Mucosa of descending colon (tissue), 3 donors: Measurements from ENCODE around the gene SMAD6. TPM values are rescaled to one million over a fixed set of nuclear protein-coding genes. Genes with fewer than 3 reads are reported as not detected.
A peak's percentile ranks its signal among the peaks of the same experiment; 100 is the strongest.

Experiments used
- ATAC-seq: fragments of 200-7000 bp; cut with Tn5 transposase; one replicate; pipeline ENCODE4 v1.9.1; 2020; ENCODE audit warnings: mild to moderate bottlenecking, moderate library complexity
- DNase-seq, 3 donors: peaks; one replicate each; pipeline ENCODE4 v3.0.0-alpha.2; 2020
- H3K36me3 ChIP-seq: fragments of 200-600 bp; one replicate; pipeline ENCODE4 v1.8.0; 2021; ENCODE audit warnings: low read depth, mild to moderate bottlenecking
- H3K4me1 ChIP-seq: fragments of 200-600 bp; one replicate; pipeline ENCODE4 v1.8.0; 2021; ENCODE audit warnings: low read depth, mild to moderate bottlenecking
- H3K4me3 ChIP-seq: fragments of 200-600 bp; one replicate; pipeline ENCODE4 v1.8.0; 2021; ENCODE audit warnings: mild to moderate bottlenecking
- H3K9me3 ChIP-seq: fragments of 200-600 bp; one replicate; pipeline ENCODE4 v1.8.0; 2021; ENCODE audit warnings: mild to moderate bottlenecking
- intact Hi-C, 2 donors: fragments of 100-400 bp; cut with DNase I in 1 of 2; cut with micrococcal nuclease in 1 of 2; formaldehyde crosslinking; loops; one replicate each; pipeline versions ENCODE4 v1.11.0 to v1.11.1; 2022; cut with DNase I, micrococcal nuclease
- total RNA-seq, 3 donors: library from RNA; stranded (reverse); fragmentation: NEBNext Ultra II Directional in 2 of 3; extraction: Animal tissue kit (Norgen Biotek cat#: 25700) in 2 of 3; gene quantifications; one replicate each; pipeline versions ENCODE4 v1.2.1 to v1.2.4, GENCODE V29; 2021 to 2023
- TF ChIP-seq, protein P1 (sequence below): fragments of 200-600 bp; IDR thresholded peaks from one replicate; pipeline ENCODE4 v1.8.0; 2022; ENCODE audit warnings: antibody characterized with exemption, mild to moderate bottlenecking
- donor health status: DM: no; HTN: no; CAD: no; lungs with moderate emphysema.
- donor health status: DM: no; HTN: no; CAD: no.
- donor health status: DM: no; HTN: yes; CAD: no.

Gene SMAD6
- total RNA-seq, 3 donors from 2014 or later, result 11.5 to 18.5 (median 12.8) TPM

DNA sequence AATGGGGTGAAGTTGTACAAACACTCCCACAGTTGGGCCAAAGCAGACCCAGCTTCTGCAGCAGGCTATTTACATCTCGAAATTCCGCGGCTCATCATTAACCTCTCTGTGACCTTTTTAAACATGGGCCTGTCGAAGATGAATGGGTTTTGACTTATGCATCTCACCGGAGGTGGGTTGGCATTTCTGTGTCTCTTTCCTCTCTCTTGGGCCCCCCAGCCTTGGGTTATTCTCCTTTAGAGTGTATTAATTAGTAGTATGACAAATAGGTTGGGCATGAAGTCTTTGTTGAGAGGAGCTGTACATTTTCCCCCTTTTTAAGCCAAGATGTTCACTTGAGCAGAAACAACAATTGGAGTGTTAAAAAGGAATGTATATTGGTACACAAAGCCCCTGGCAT lies 9.8 kb downstream of the SMAD6 start:
- intact Hi-C loops, result no loop called here
- H3K36me3 ChIP-seq, result no peaks in the 10 kb centered on the region
- no peaks in the 10 kb centered on the region for H3K9me3 ChIP-seq
- TF ChIP-seq, protein P1, sequence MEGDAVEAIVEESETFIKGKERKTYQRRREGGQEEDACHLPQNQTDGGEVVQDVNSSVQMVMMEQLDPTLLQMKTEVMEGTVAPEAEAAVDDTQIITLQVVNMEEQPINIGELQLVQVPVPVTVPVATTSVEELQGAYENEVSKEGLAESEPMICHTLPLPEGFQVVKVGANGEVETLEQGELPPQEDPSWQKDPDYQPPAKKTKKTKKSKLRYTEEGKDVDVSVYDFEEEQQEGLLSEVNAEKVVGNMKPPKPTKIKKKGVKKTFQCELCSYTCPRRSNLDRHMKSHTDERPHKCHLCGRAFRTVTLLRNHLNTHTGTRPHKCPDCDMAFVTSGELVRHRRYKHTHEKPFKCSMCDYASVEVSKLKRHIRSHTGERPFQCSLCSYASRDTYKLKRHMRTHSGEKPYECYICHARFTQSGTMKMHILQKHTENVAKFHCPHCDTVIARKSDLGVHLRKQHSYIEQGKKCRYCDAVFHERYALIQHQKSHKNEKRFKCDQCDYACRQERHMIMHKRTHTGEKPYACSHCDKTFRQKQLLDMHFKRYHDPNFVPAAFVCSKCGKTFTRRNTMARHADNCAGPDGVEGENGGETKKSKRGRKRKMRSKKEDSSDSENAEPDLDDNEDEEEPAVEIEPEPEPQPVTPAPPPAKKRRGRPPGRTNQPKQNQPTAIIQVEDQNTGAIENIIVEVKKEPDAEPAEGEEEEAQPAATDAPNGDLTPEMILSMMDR, result no peak
- ATAC-seq, result no peak
- peaks cover 27% of the 10 kb centered on the region for H3K4me1 ChIP-seq
- DNase-seq, result no peak
- H3K4me3 ChIP-seq, result no peak overlapping the region

DNA sequence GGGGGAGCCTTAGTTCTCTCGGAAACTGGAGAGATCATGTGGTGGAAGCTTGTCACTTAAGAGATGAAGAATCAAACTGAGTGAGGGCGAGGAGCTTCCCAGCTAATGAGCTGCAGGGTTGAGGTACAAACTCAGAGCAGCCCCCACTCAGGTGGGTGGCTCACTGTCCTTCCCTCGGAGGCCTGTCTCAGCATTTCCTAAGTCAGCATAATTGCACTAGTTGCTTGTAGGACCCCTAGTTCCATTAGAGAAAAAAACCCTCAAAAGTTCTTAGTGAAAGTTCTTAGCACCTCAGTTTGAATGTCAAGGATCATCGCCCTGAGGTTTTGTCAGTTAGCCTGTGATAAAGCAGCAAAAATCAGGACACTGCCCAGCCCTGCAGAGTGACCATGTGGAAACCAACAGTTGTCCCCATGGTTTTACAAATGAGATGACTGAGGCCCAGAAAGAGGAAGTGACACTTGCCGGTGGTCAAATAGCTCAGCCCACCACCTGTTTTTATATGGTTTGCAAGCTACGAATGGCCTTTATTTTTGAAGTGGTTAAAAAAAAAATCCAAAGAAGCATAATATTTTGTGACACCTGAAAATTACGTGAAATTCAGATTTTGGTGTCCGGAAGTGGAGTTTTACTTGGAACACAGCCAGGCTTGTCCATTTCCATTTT lies 11.9 kb downstream of the SMAD6 start:
- ATAC-seq (no peak), DNase-seq (no peak)
- Histone ChIP-seq H3K9me3 (no peaks in the 10 kb centered on the region), H3K4me1 (peaks cover 20% of the 10 kb centered on the region), H3K4me3 (no peak overlapping the region), H3K36me3 (no peaks in the 10 kb centered on the region)
- TF ChIP-seq, protein P1, result no peak
- intact Hi-C loops, result no loop called here

DNA sequence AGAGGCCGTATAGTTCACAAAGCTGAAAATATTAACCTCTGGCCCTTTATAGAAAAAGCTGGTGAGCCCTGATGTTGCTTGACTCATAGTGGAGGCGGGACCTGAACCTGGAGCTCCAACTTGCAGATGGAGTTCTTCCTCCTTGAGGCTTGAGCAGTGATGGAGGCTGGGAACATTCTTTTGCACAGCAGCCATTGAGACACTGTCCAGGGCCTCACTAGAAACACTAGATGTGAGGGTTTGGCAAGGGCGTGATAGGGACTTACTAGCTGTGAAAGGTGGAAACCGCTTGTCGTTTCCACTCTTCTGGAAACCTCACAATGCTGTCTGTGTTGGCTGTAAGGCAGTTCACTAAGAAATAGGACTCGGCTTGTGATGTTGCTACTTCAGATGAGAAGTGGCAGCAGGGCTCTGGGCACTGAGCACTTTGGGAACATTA lies 12.5 kb downstream of the SMAD6 start:
- Histone ChIP-seq H3K4me1 (peaks cover 20% of the 10 kb centered on the region), H3K36me3 (no peaks in the 10 kb centered on the region), H3K9me3 (no peaks in the 10 kb centered on the region), H3K4me3 (no peak overlapping the region)
- intact Hi-C loops, result no loop called here
- TF ChIP-seq, protein P1, result no peak
- DNase-seq, result no peak
- ATAC-seq, result peak; percentile 74

DNA sequence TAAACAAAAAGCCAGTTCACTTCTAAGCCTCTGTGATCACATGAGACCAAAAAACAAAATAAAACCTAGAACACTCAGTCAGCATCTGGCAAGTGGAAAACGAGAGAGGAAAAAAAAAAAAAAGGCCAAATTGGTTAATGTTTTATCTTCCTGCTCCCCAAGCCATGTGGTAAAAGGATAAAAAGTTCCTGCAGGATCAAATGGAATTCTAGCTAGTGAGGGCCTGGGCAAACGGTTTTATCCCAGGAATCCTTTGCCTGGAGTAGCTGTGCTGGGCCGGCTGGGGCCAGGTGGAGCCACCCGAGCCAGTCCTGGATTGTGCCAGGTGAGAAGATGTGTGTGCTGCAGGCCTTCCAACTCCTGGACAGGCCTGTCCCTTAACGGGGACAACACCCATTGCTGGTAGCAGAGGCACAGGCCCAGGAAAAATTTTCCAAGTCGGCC lies 13.2 kb downstream of the SMAD6 start:
- ATAC-seq (peak; percentile 63), DNase-seq (no peak)
- intact Hi-C loops, result no loop called here
- H3K4me1 ChIP-seq, result peaks cover 20% of the 10 kb centered on the region
- H3K4me3 ChIP-seq, result no peak overlapping the region
- no peaks in the 10 kb centered on the region for H3K36me3 ChIP-seq
- TF ChIP-seq, protein P1, result no peak
- H3K9me3 ChIP-seq, result no peaks in the 10 kb centered on the region

DNA sequence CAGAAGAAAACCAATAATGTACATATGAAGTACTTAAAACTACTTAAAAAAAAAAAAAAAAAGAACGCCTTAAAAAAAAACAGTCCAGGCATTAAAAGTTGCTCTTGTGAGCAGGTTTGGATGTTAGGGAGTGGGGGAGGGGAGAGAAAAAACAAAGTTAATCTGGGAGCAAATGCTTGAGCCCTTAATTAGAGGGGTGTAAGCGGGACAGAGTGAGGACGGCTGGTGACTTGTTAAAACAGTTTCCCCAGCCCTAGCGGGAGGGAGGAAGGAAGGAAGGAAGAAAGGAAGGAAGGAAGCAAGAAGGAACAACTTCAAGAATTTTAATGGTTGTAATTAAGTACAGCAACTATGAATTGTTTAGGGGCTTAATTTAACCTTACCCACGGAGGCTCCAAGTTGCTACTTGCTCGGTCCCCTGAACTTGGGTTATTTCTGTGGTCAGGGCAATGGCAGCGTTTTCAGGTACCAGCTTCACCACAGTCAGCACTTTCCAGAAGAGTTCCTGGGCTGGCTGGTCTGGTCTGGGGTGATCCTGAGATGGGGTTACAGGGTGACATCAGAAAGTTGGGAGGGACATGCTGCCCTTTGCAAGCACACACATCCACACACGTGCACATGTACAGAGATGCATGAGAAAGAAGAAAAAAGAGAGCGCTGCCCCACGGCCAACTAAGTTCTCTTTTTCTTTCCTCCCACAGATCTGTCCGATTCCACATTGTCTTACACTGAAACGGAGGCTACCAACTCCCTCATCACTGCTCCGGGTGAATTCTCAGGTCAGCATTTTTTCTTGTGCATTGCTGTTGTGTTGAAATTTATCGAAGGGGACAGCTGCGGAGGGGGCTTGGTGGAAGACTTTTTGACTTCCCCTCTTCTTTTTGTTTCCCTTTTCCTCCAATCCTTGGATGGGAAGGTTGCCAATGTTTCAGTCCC lies 14.0 kb downstream of the SMAD6 start:
- H3K4me3 ChIP-seq, result no peak overlapping the region

More for the DNA sequence above, 14.0 kb downstream of the SMAD6 start:
- TF ChIP-seq, protein P1, result no peak
- Histone ChIP-seq H3K4me1 (peaks cover 20% of the 10 kb centered on the region), H3K9me3 (no peaks in the 10 kb centered on the region), H3K36me3 (no peaks in the 10 kb centered on the region)
- intact Hi-C loops, result no loop called here
- DNase-seq (no peak), ATAC-seq (no peak)
